ENCODE measurements around the gene PPIF.

PPIF gene

GRCh38 chr10:79342295-79342761 lies 4.9 kb upstream of the PPIF start:
- no peak for TF ChIP-seq SPI1 (IDR thresholded peaks at IDR 0.05; ENCODE audit: borderline replicate concordance, low read depth)
- no peak for TF ChIP-seq CTCF (IDR thresholded peaks at IDR 0.05; ENCODE audit: insufficient read depth, low read length)
- TF ChIP-seq GABPA (IDR thresholded peaks at IDR 0.05; ENCODE audit: low read depth) = no peak
- TF ChIP-seq POLR2AphosphoS5 (IDR thresholded peaks at IDR 0.05; ENCODE audit: low read depth) = no peak
- TF ChIP-seq, protein P1, sequence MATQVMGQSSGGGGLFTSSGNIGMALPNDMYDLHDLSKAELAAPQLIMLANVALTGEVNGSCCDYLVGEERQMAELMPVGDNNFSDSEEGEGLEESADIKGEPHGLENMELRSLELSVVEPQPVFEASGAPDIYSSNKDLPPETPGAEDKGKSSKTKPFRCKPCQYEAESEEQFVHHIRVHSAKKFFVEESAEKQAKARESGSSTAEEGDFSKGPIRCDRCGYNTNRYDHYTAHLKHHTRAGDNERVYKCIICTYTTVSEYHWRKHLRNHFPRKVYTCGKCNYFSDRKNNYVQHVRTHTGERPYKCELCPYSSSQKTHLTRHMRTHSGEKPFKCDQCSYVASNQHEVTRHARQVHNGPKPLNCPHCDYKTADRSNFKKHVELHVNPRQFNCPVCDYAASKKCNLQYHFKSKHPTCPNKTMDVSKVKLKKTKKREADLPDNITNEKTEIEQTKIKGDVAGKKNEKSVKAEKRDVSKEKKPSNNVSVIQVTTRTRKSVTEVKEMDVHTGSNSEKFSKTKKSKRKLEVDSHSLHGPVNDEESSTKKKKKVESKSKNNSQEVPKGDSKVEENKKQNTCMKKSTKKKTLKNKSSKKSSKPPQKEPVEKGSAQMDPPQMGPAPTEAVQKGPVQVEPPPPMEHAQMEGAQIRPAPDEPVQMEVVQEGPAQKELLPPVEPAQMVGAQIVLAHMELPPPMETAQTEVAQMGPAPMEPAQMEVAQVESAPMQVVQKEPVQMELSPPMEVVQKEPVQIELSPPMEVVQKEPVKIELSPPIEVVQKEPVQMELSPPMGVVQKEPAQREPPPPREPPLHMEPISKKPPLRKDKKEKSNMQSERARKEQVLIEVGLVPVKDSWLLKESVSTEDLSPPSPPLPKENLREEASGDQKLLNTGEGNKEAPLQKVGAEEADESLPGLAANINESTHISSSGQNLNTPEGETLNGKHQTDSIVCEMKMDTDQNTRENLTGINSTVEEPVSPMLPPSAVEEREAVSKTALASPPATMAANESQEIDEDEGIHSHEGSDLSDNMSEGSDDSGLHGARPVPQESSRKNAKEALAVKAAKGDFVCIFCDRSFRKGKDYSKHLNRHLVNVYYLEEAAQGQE (IDR thresholded peaks at IDR 0.05; ENCODE audit: insufficient replicate concordance, low read depth) = no peak
- H3K27ac ChIP-seq (replicated peaks) = no peak overlapping the region
- no peak overlapping the region for H3K4me3 ChIP-seq (replicated peaks; ENCODE audit: insufficient read depth, low read length)
- no peaks in the 10 kb centered on the region for H3K27me3 ChIP-seq (ENCODE audit: insufficient read depth, poor library complexity, severe bottlenecking)
- DNase-seq (ENCODE audit: low read depth in 1 of 2, low spot score in 1 of 2) = no peak

GRCh38 chr10:79342811-79343561 lies 4.3 kb upstream of the PPIF start:
- H3K27ac ChIP-seq (replicated peaks) = no peak overlapping the region
- H3K27me3 ChIP-seq (ENCODE audit: insufficient read depth, poor library complexity, severe bottlenecking) = no peaks in the 10 kb centered on the region
- TF ChIP-seq, protein P1 (IDR thresholded peaks at IDR 0.05; ENCODE audit: insufficient replicate concordance, low read depth) = no peak
- TF ChIP-seq POLR2AphosphoS5 (IDR thresholded peaks at IDR 0.05; ENCODE audit: low read depth) (no peak), GABPA (IDR thresholded peaks at IDR 0.05; ENCODE audit: low read depth) (no peak), CTCF (IDR thresholded peaks at IDR 0.05; ENCODE audit: insufficient read depth, low read length) (no peak), SPI1 (IDR thresholded peaks at IDR 0.05; ENCODE audit: borderline replicate concordance, low read depth) (no peak)
- no peak overlapping the region for H3K4me3 ChIP-seq (replicated peaks; ENCODE audit: insufficient read depth, low read length)
- no peak for DNase-seq (ENCODE audit: low read depth in 1 of 2, low spot score in 1 of 2)

DNA sequence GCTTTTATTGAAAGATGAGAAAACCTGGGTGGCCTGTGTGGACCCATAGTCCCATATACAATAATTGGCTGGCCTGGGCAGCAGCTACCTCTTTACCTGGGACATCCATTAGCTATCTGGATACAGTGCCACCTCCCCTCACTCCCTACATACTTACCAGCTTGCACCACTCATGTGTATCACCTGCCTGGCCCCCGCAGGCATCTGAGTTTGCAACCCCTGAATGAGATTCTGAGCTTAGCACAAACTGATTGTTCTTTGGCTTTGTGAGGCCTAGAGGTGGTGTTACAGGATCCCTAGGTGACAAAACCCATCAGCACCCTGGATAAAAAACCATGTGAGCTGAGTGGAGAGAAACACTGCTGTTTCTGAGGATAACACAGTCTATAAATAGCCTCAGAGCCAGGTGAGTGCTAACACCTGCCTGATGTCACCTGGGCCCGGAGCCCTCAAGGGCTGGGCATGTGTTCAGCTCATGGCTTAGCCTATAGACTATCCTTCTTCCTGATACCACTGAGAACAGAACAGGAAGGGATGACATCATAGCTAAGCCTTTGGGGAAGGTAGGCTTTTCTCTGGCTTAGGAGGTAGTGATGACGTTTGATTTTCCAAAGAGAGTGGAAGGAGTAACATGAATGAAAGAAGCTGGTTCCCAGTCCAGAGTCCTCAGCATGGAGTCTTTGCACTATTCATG lies 2.6 kb upstream of the PPIF start:
- Histone ChIP-seq H3K27ac (replicated peaks) (0 out of 2 replicates have a peak overlapping the region, but pooled peaks have one; percentile 23), H3K27me3 (ENCODE audit: insufficient read depth, poor library complexity, severe bottlenecking) (no peaks in the 10 kb centered on the region), H3K4me3 (replicated peaks; ENCODE audit: insufficient read depth, low read length) (no peak overlapping the region)
- DNase-seq (ENCODE audit: low read depth in 1 of 2, low spot score in 1 of 2) = no peak
- TF ChIP-seq SPI1 (IDR thresholded peaks at IDR 0.05; ENCODE audit: borderline replicate concordance, low read depth) = no peak

DNA sequence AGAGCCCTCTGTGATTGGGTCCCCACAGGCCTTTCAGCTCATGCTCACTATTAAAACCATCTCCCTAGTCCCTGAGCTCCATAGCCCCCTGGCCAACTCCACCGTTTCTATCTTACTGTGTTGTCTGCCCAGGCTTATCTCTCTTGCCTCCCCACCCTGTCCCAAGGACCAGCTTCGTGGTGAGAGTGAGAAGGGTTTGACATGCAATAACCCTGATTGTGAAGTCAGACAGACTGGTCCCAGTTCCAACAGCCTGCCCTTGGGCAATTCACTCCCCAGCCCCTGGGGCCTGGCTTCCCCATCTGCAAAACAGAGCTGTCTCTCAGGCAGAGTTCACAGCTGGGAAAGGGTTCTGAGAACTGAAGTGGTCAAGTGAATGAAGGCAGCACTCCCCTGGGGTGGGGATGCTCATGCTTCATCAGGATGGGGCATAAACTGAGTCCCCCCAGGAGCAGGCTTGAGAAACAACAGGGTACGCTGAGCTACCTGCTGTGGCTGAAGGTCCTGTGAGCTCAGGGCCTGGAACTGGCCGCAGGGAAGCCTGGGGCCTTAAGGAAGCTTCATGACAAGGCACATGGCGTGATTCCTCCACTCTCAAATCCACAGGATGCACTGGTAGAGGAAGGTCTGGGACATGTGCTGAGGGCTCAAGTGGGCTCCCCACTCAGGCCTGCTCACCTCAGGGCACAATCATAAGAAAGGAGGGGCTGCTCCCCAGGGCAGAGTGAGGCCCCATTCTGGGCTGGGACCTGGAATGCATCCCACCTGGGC lies 1.8 kb upstream of the PPIF start:
- TF ChIP-seq SPI1 (IDR thresholded peaks at IDR 0.05; ENCODE audit: borderline replicate concordance, low read depth) (peak; percentile 49; the same call in 1 of the 2 replicates), GABPA (IDR thresholded peaks at IDR 0.05; ENCODE audit: low read depth) (no peak), POLR2AphosphoS5 (IDR thresholded peaks at IDR 0.05; ENCODE audit: low read depth) (peak; percentile 51; the same call in 1 of the 2 replicates)
- peak in 1 of 2 experiments; percentile 89 for DNase-seq (ENCODE audit: low read depth in 1 of 2, low spot score in 1 of 2)
- Histone ChIP-seq H3K4me3 (replicated peaks; ENCODE audit: insufficient read depth, low read length) (no peak overlapping the region), H3K27ac (replicated peaks) (peak overlapping the region; percentile 49), H3K27me3 (ENCODE audit: insufficient read depth, poor library complexity, severe bottlenecking) (no peaks in the 10 kb centered on the region)

Data from HL-60 (cell line).